GM18526 (cell line): ENCODE measurements around the gene MIER2.

Experiments used
- POLR2A ChIP-seq: IDR thresholded peaks from 3 replicates; pipeline ENCODE4 v1.6.1; 2011; ENCODE audit not compliant: insufficient read length; ENCODE audit errors: extremely low read depth

MIER2 gene

GRCh38 chr19:366951-367350 lies 22.4 kb upstream of the MIER2 start:
- no peak for TF ChIP-seq POLR2A

GRCh38 chr19:366205-366783 lies 21.7 kb upstream of the MIER2 start:
- TF ChIP-seq POLR2A = no peak

- no peak for TF ChIP-seq POLR2A
Observed at GRCh38 chr19:364496-365287, 20.1 kb upstream of the MIER2 start.

- TF ChIP-seq POLR2A = no peak
Observed at GRCh38 chr19:362683-363082, 18.1 kb upstream of the MIER2 start.

GRCh38 chr19:362154-362553 lies 17.6 kb upstream of the MIER2 start:
- TF ChIP-seq POLR2A = no peak

GRCh38 chr19:359653-359925 lies 15.0 kb upstream of the MIER2 start:
- TF ChIP-seq POLR2A = no peak

- no peak for TF ChIP-seq POLR2A
Observed at GRCh38 chr19:355134-355533, 10.5 kb upstream of the MIER2 start.

GRCh38 chr19:351976-352625 lies 7.5 kb upstream of the MIER2 start:
- no peak for TF ChIP-seq POLR2A

- TF ChIP-seq POLR2A = no peak
Observed at GRCh38 chr19:347946-348861, 3.6 kb upstream of the MIER2 start.

GRCh38 chr19:345320-345879 lies 804 bp upstream of the MIER2 start:
- no peak for TF ChIP-seq POLR2A

- TF ChIP-seq POLR2A = no peak
Observed at GRCh38 chr19:343941-344624, 513 bp downstream of the MIER2 start.

GRCh38 chr19:343451-343931 lies 1.1 kb downstream of the MIER2 start:
- no peak for TF ChIP-seq POLR2A

GRCh38 chr19:342801-343421 lies 1.7 kb downstream of the MIER2 start:
- no peak for TF ChIP-seq POLR2A

GRCh38 chr19:342128-342455 lies 2.5 kb downstream of the MIER2 start:
- no peak for TF ChIP-seq POLR2A
